A673 (cell line): ENCODE data around the gene SH3D19.

Experiments
- EZH2 ChIP-seq: fragments of 200-600 bp; sonication (generic); IDR thresholded peaks from 2 replicates; pipeline ENCODE4 v1.6.1; 2017; ENCODE audit warnings: borderline replicate concordance, low read depth, mild to moderate bottlenecking, mixed read lengths, antibody characterized with exemption, low read length; ENCODE audit not compliant: poor library complexity, severe bottlenecking
- TF ChIP-seq, protein P1 (sequence below): fragments of 300-800, 200-600 bp; sonication (generic); conservative IDR thresholded peaks from 2 replicates; pipeline ENCODE4 v1.5.1; 2017; ENCODE audit warnings: low read depth, mild to moderate bottlenecking, antibody characterized with exemption, low read length, moderate library complexity, mixed read lengths

DNA sequence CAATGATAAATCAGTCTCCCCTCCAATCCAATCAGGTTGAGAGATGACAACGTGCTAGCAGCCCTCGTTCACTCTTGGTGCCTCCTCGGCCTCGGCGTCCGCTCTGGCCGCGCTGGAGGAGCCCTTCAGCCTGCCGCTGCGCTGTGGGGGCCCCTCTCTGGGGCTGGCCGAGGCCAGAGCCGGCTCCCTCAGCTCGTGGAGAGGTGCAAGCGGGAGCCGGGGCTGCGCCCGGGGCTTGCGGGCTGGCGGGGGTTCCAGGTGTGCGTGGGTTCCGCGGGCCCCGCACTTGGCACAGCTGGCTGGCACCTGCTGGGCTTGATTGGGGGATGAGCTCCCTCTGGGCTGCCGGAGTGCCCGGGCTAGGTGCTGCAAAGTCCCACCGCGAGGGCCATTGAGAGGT, 89.4 kb downstream of the SH3D19 start:
- TF ChIP-seq, protein P1, sequence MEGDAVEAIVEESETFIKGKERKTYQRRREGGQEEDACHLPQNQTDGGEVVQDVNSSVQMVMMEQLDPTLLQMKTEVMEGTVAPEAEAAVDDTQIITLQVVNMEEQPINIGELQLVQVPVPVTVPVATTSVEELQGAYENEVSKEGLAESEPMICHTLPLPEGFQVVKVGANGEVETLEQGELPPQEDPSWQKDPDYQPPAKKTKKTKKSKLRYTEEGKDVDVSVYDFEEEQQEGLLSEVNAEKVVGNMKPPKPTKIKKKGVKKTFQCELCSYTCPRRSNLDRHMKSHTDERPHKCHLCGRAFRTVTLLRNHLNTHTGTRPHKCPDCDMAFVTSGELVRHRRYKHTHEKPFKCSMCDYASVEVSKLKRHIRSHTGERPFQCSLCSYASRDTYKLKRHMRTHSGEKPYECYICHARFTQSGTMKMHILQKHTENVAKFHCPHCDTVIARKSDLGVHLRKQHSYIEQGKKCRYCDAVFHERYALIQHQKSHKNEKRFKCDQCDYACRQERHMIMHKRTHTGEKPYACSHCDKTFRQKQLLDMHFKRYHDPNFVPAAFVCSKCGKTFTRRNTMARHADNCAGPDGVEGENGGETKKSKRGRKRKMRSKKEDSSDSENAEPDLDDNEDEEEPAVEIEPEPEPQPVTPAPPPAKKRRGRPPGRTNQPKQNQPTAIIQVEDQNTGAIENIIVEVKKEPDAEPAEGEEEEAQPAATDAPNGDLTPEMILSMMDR: no peak
- no peak for TF ChIP-seq EZH2
